Lower leg skin (tissue), 3 donors: ENCODE results near the gene OXNAD1.

Experiments
- POLR2A ChIP-seq, 2 donors: fragments of 450-650 bp; IDR thresholded peaks; one replicate each; pipeline ENCODE4 v1.6.1; 2016 to 2017; ENCODE audit warnings: antibody characterized with exemption in 2 of 2, mild to moderate bottlenecking in 1 of 2, moderate library complexity in 1 of 2
- TF ChIP-seq, protein P1 (sequence below), 3 donors: fragments of 450-650 bp; IDR thresholded peaks; one replicate each; pipeline ENCODE4 v1.5.1; 2016; ENCODE audit warnings: antibody characterized with exemption in 3 of 3, mild to moderate bottlenecking in 3 of 3, moderate library complexity in 2 of 3

DNA sequence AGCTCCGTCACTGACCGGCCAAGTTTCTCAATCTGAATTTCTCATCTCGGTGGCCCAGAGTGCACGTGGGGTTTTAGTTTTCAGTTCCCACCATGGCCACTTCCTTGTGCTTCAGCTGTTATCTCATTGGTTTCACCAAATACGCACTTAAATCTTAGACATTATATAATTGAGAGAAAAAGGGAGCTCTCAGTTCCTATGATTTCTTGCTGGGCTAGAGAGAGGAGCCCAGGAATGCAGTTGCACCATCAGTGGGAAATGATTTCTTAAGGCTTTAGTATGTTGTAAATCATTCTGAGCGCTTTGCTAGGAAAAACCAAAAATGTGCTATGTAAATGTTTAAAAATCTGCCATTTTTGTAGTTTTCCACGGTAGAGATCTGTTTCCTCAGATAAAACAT lies 53.2 kb downstream of the OXNAD1 start:
- TF ChIP-seq, protein P1, sequence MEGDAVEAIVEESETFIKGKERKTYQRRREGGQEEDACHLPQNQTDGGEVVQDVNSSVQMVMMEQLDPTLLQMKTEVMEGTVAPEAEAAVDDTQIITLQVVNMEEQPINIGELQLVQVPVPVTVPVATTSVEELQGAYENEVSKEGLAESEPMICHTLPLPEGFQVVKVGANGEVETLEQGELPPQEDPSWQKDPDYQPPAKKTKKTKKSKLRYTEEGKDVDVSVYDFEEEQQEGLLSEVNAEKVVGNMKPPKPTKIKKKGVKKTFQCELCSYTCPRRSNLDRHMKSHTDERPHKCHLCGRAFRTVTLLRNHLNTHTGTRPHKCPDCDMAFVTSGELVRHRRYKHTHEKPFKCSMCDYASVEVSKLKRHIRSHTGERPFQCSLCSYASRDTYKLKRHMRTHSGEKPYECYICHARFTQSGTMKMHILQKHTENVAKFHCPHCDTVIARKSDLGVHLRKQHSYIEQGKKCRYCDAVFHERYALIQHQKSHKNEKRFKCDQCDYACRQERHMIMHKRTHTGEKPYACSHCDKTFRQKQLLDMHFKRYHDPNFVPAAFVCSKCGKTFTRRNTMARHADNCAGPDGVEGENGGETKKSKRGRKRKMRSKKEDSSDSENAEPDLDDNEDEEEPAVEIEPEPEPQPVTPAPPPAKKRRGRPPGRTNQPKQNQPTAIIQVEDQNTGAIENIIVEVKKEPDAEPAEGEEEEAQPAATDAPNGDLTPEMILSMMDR (IDR thresholded peaks at IDR 0.05) = no peak
- TF ChIP-seq POLR2A (IDR thresholded peaks at IDR 0.05) = no peak
